Measurements from ENCODE around the gene DLL3.

DNA sequence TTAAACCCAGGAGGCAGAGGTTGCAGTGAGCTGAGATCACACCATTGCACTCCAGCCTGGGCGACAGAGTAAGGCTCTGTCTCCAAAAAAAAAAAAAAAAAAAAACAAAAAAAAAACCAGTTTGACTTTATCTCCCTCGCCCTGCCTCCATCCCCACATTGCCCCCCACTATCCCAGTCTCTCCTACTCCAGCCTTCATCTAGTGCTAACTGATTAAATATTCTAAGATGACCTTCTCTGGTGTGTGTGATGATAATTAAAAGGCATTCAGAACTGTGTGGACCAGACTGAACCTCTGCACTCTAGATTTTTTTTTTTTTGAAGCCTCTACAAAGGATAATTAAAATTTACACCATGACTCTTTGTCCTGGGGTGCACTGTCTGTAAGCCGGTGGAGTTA is 6.0 kb upstream of the DLL3 start:
- TF ChIP-seq, protein P1, sequence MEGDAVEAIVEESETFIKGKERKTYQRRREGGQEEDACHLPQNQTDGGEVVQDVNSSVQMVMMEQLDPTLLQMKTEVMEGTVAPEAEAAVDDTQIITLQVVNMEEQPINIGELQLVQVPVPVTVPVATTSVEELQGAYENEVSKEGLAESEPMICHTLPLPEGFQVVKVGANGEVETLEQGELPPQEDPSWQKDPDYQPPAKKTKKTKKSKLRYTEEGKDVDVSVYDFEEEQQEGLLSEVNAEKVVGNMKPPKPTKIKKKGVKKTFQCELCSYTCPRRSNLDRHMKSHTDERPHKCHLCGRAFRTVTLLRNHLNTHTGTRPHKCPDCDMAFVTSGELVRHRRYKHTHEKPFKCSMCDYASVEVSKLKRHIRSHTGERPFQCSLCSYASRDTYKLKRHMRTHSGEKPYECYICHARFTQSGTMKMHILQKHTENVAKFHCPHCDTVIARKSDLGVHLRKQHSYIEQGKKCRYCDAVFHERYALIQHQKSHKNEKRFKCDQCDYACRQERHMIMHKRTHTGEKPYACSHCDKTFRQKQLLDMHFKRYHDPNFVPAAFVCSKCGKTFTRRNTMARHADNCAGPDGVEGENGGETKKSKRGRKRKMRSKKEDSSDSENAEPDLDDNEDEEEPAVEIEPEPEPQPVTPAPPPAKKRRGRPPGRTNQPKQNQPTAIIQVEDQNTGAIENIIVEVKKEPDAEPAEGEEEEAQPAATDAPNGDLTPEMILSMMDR (IDR thresholded peaks at IDR 0.05): no peak
- TF ChIP-seq NFYB (CRISPR knock-in tag; conservative IDR thresholded peaks at IDR 0.05; ENCODE audit: low read depth) (no peak), CBFB (CRISPR knock-in tag; IDR thresholded peaks at IDR 0.05; ENCODE audit: low read depth) (no peak), ZNF121 (CRISPR knock-in tag; IDR thresholded peaks at IDR 0.05) (no peak)

All from WTC11 (cell line).